ENCODE results near the gene GP9. TPM values are rescaled to one million over a fixed set of nuclear protein-coding genes. Genes with fewer than 3 reads are reported as not detected.

GP9 gene
- total and polyA plus RNA-seq, 8 donors, result 1.1 to 2.7 (median 2.1) TPM; not detected in 1

DNA sequence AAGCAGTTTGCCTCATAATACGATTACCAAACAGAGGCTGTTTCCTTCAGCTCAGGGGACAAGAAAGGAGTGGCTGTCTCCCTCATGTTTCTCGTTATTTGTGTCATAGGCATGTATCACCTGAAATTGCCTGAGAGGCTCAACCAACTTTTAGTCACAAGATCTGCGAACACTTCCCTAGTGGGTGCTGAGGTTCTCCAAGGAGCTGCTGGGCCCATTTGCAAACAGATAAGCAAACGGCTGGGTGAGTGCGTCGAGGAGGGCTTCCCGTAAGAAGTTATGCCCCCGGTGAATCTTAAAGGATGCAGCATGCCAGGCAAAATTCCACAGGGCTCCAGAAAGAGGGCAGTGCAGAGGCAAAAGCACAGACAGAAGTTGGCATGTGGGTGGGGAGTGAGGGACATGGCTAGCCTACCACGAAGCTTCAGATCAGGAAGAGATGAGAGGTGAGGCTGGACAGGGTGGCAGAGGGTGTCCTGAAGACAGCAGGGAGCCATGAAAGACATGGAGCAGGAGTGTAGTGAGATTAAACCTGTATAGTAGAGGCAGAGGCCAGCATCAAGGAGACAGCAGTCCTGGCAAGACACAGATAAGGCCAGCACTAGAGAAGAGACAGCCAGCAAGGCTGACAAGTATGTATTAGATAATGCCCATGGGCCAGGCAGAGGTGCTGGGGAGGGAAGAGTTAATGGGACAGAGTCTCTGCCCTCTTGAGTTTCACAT lies 4.0 kb upstream of the GP9 start:
- no peak overlapping the region for H3K4me3 ChIP-seq
- ATAC-seq, result no peak
- DNase-seq, result no peak
- no peak overlapping the region for H3K27ac ChIP-seq
- H3K27me3 ChIP-seq, result no peaks in the 10 kb centered on the region
- no peaks in the 10 kb centered on the region for H3K36me3 ChIP-seq
- H3K4me1 ChIP-seq, result peaks cover 9 to 11% of the 10 kb centered on the region in 2 donors
- TF ChIP-seq CTCF (IDR thresholded peaks at IDR 0.05), result no peak
- no peaks in the 10 kb centered on the region for H3K9me3 ChIP-seq
- intact Hi-C loops (cut with DNase I), result loop anchor here in 1 of 2 donors (10.0 kb wide), 1 partner anchor 188 kb away; the partner anchor contains the start of gene COPG1

DNA sequence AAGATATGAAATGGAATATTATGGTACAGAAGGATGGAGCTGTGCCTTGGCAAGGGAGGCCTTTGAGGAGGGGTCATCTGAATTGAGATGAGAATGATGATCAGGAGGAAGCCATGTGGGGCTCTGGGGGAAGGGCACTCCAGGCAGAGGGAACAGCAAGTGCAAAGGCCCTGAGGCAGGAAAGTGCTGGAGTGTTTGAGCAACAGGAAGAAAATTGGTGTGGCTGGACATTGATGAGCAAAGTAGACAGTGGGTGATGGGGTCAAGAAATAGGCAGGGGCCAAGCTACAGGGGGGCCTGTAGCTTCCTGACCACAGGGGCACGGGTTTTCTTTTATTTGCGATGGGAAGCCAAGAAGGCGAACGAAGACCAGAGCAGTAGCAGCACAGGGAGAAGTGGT lies 3.3 kb upstream of the GP9 start:
- no peak overlapping the region for H3K27ac ChIP-seq
- no peaks in the 10 kb centered on the region for H3K9me3 ChIP-seq
- no peak for TF ChIP-seq CTCF (IDR thresholded peaks at IDR 0.05)
- no peak for ATAC-seq
- H3K4me3 ChIP-seq, result no peak overlapping the region
- peaks cover 9 to 10% of the 10 kb centered on the region in 2 donors for H3K4me1 ChIP-seq
- H3K27me3 ChIP-seq, result no peaks in the 10 kb centered on the region
- intact Hi-C loops (cut with DNase I), result loop anchor here in 1 of 2 donors (10.0 kb wide), 1 partner anchor 188 kb away; the partner anchor contains the start of gene COPG1
- H3K36me3 ChIP-seq, result no peaks in the 10 kb centered on the region
- no peak for DNase-seq

- no peaks in the 10 kb centered on the region for H3K27me3 ChIP-seq
- ATAC-seq, result peak; percentile 13
- no peaks in the 10 kb centered on the region for H3K36me3 ChIP-seq
- DNase-seq, result peak in 1 of 4 donors; percentile 55
- H3K4me3 ChIP-seq, result no peak overlapping the region
- H3K27ac ChIP-seq, result no peak overlapping the region
- intact Hi-C loops (cut with DNase I), result loop anchor here in 1 of 2 donors (10.0 kb wide), 1 partner anchor 186 kb away; the partner anchor contains the start of gene COPG1
- no peak for TF ChIP-seq CTCF (IDR thresholded peaks at IDR 0.05)
- no peaks in the 10 kb centered on the region for H3K4me1 ChIP-seq
- H3K9me3 ChIP-seq, result no peaks in the 10 kb centered on the region
Measured at GRCh38 chr3:129058441-129059200, 2.0 kb upstream of the GP9 start.

DNA sequence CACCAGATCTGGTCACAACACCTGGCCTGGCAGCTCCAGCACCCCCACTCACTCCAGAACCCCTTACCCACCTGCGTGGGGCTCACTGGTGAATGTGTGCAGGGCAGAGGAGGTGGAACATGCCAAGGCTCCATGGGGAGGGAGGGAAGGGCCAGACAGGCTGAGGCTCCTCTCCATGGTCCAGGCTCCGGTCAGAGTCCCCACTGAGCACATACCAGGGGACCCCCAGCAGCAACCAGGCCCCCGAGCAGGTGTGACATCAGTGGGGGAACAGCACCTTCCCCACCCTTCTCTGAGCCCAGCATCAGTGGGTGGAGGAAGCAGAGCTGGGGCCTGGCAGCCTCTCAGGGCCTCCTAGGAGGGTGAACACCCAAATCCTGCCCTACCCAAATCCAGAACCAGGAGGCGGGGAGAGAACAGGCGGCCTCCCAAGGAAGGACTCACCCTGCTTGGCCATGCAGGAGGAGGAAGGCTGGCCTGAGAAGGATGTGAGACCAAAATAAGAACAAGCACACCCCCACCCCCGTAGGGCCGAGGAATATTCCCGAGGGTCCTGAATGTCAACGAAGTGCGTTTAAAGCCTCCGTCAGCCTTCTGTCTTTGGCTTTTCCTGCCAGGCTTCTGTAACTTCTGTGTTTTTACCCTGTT lies 1.1 kb upstream of the GP9 start:
- no peaks in the 10 kb centered on the region for H3K4me1 ChIP-seq
- H3K27me3 ChIP-seq, result no peaks in the 10 kb centered on the region
- no peaks in the 10 kb centered on the region for H3K36me3 ChIP-seq
- H3K27ac ChIP-seq, result no peak overlapping the region
- H3K9me3 ChIP-seq, result no peaks in the 10 kb centered on the region
- no peak for TF ChIP-seq CTCF (IDR thresholded peaks at IDR 0.05)
- ATAC-seq (no peak), DNase-seq (no peak)
- no peak overlapping the region for H3K4me3 ChIP-seq
- intact Hi-C loops (cut with DNase I), result loop anchor here in 1 of 2 donors (10.0 kb wide), 1 partner anchor 185 kb away; the partner anchor contains the start of gene COPG1

Data from left lung (tissue), 10 donors.